HepG2 (cell line): Measurements from ENCODE around the gene NFE2L1. TPM values are rescaled to one million over a fixed set of nuclear protein-coding genes. Genes with fewer than 3 reads are reported as not detected.

ENCODE experiments used
- ATF1 ChIP-seq: IDR thresholded peaks from 2 replicates; pipeline ENCODE4 v1.6.1; 2016; ENCODE audit warnings: mild to moderate bottlenecking, control low read depth
- ATF7 ChIP-seq, 2 experiments: fragments of 450-650 bp in 1 of 2; sonication (generic) in 1 of 2; formaldehyde crosslinking in 1 of 2; IDR thresholded peaks; 2 replicates each; pipeline versions ENCODE4 v1.4.0 to v1.6.1; 2016 to 2020; ENCODE audit warnings: antibody characterized with exemption in 1 of 2, mild to moderate bottlenecking in 1 of 2, missing genetic modification reagents in 1 of 2
- ELF1 ChIP-seq: sonication (generic); formaldehyde crosslinking; IDR thresholded peaks from 2 replicates; pipeline ENCODE4 v1.4.0; 2020; ENCODE audit warnings: missing genetic modification reagents
- KLF9 ChIP-seq: IDR thresholded peaks from 2 replicates; pipeline ENCODE4 v1.6.1; 2016; ENCODE audit warnings: low read depth
- MATR3 ChIP-seq: sonication (generic); formaldehyde crosslinking; IDR thresholded peaks from 2 replicates; pipeline ENCODE4 v1.4.0; 2020; ENCODE audit warnings: missing genetic modification reagents
- PAWR ChIP-seq: sonication (generic); formaldehyde crosslinking; IDR thresholded peaks from 2 replicates; pipeline ENCODE4 v1.4.0; 2020; ENCODE audit warnings: missing genetic modification reagents, mild to moderate bottlenecking, borderline replicate concordance
- POLR2G ChIP-seq: fragments of 200-400 bp; formaldehyde crosslinking; IDR thresholded peaks from 2 replicates; pipeline ENCODE4 v1.6.1; 2018; ENCODE audit warnings: mild to moderate bottlenecking, low read depth, low read length, moderate library complexity
- ZMYM4 ChIP-seq: sonication (generic); formaldehyde crosslinking; IDR thresholded peaks from 2 replicates; pipeline ENCODE4 v1.8.1; 2023; ENCODE audit warnings: mild to moderate bottlenecking, missing genetic modification reagents
- ZNF570 ChIP-seq: sonication (generic); formaldehyde crosslinking; IDR thresholded peaks from 2 replicates; pipeline ENCODE4 v1.4.0; 2020; ENCODE audit warnings: mild to moderate bottlenecking, missing genetic modification reagents, borderline replicate concordance
- polyA plus RNA-seq, 8 experiments: library from polyadenylated mRNA; depleted of rRNA in 3 of 8; stranded (reverse) in 7 of 8; unstranded in 1 of 8; fragments of >200 nt; fragmentation: Illumina TruSeq in 4 of 8; extraction: Trizol in 4 of 8; gene quantifications; 2 replicates each; pipeline versions ENCODE4 v1.2.1 to v1.2.3, GENCODE V29; 2011 to 2016; ENCODE audit warnings: low read depth in 4 of 8, missing spikeins in 1 of 8, mixed read lengths in 1 of 8; ENCODE audit not compliant: insufficient read depth in 1 of 8
- total RNA-seq, 5 experiments: library from RNA; depleted of rRNA; stranded (reverse); fragments of >200 nt; fragmentation: Illumina TruSeq; extraction: Trizol; gene quantifications; 2 replicates each; pipeline ENCODE4 v1.2.3, GENCODE V29; 2016; ENCODE audit warnings: low read depth in 1 of 5
- TF ChIP-seq, protein P1 (sequence below): sonication (generic); formaldehyde crosslinking; IDR thresholded peaks from 2 replicates; pipeline ENCODE4 v1.5.1; 2020; ENCODE audit warnings: missing genetic modification reagents, mild to moderate bottlenecking, borderline replicate concordance
- TF ChIP-seq, protein P2 (sequence below): sonication (generic); formaldehyde crosslinking; IDR thresholded peaks from 2 replicates; pipeline ENCODE4 v1.4.0; 2020; ENCODE audit warnings: low read depth, mild to moderate bottlenecking, missing genetic modification reagents
- TF ChIP-seq, protein P3 (sequence below): IDR thresholded peaks from 2 replicates; pipeline ENCODE4 v1.4.0; 2020; ENCODE audit warnings: mild to moderate bottlenecking, missing genetic modification reagents
- TF ChIP-seq, protein P4 (sequence below): sonication (generic); formaldehyde crosslinking; IDR thresholded peaks from 2 replicates; pipeline ENCODE4 v1.9.0; 2021; ENCODE audit warnings: missing genetic modification reagents, borderline replicate concordance
- TF ChIP-seq, protein P5 (sequence below): sonication (generic); formaldehyde crosslinking; IDR thresholded peaks from 2 replicates; pipeline ENCODE4 v1.4.0; 2020; ENCODE audit warnings: low read depth, mild to moderate bottlenecking, missing genetic modification reagents
- TF ChIP-seq, protein P6 (sequence below): sonication (generic); formaldehyde crosslinking; IDR thresholded peaks from 2 replicates; pipeline ENCODE4 v1.4.0; 2020; ENCODE audit warnings: mild to moderate bottlenecking, missing genetic modification reagents
- TF ChIP-seq, protein P7 (sequence below): sonication (generic); formaldehyde crosslinking; IDR thresholded peaks from 2 replicates; pipeline ENCODE4 v1.4.0; 2020; ENCODE audit warnings: mild to moderate bottlenecking, missing genetic modification reagents

The NFE2L1 gene
- total and polyA plus RNA-seq, 2 of the 13 experiments (the other 11 are each of a cell fraction or from before 2014, with no cell fraction given): 67.0 to 234 TPM

DNA sequence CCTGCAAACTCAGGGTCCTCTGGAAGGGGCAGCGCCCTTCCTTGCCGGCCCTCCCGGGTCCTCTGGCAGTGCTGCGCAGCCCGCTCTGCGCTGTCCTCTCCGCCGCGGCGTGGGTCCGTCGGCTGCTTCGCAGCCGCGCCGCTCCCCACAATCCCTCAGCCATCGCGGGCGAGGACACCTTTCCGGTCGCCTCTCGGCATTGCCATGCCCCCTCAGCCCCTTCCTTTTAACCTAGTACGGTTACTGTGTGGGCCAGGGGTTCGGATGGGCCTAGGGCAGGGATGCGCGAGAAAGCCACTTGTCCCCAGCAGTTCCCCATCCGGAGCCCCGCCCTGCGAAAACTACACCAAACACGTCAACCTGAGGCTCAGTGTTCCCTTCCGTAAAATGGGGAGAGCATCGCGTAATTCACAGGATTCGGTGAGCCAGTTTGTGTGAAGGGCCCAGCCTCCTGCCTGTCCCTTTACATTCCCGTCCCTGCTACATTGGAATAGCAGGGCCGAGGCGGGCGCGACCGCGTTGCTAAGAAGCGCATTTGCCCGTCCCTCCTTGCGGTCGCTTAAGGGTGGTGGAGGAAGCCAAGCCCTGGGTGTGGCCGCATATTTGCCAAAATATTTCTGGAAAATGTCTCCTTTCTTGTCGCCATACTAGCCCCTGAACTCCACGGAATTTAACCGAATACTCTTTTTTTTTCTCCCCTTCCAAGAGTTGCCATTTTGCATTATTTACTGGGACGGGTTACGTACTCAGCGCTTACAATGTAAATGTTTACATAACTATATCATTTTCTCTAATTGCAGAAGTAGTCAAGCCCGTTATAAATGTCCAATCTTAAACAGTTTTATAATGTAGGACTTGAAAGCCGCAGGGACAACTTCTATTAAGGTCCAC lies 23.8 kb upstream of the NFE2L1 start (continued):
- TF ChIP-seq ATF1 (CRISPR knock-in tag): no peak
- TF ChIP-seq, protein P1, sequence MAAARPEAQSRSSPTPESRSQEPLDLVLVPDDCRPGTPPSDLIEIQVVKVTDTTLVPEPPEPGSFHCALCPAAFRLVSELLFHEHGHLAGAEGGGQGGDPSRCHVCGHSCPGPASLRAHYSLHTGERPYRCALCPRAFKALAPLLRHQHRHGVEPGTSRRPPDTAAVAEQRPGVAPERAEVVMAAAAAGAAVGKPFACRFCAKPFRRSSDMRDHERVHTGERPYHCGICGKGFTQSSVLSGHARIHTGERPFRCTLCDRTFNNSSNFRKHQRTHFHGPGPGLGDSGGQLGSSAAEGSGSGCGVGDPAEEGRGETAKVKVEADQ: no peak
- no peak for TF ChIP-seq ZMYM4 (CRISPR knock-in tag)
- TF ChIP-seq, protein P2, sequence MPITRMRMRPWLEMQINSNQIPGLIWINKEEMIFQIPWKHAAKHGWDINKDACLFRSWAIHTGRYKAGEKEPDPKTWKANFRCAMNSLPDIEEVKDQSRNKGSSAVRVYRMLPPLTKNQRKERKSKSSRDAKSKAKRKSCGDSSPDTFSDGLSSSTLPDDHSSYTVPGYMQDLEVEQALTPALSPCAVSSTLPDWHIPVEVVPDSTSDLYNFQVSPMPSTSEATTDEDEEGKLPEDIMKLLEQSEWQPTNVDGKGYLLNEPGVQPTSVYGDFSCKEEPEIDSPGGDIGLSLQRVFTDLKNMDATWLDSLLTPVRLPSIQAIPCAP (CRISPR knock-in tag): 0 out of 2 replicates have a peak, but pooled peaks have one; percentile 21
- TF ChIP-seq, protein P3, sequence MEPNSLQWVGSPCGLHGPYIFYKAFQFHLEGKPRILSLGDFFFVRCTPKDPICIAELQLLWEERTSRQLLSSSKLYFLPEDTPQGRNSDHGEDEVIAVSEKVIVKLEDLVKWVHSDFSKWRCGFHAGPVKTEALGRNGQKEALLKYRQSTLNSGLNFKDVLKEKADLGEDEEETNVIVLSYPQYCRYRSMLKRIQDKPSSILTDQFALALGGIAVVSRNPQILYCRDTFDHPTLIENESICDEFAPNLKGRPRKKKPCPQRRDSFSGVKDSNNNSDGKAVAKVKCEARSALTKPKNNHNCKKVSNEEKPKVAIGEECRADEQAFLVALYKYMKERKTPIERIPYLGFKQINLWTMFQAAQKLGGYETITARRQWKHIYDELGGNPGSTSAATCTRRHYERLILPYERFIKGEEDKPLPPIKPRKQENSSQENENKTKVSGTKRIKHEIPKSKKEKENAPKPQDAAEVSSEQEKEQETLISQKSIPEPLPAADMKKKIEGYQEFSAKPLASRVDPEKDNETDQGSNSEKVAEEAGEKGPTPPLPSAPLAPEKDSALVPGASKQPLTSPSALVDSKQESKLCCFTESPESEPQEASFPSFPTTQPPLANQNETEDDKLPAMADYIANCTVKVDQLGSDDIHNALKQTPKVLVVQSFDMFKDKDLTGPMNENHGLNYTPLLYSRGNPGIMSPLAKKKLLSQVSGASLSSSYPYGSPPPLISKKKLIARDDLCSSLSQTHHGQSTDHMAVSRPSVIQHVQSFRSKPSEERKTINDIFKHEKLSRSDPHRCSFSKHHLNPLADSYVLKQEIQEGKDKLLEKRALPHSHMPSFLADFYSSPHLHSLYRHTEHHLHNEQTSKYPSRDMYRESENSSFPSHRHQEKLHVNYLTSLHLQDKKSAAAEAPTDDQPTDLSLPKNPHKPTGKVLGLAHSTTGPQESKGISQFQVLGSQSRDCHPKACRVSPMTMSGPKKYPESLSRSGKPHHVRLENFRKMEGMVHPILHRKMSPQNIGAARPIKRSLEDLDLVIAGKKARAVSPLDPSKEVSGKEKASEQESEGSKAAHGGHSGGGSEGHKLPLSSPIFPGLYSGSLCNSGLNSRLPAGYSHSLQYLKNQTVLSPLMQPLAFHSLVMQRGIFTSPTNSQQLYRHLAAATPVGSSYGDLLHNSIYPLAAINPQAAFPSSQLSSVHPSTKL (CRISPR knock-in tag): no peak
- TF ChIP-seq, protein P4, sequence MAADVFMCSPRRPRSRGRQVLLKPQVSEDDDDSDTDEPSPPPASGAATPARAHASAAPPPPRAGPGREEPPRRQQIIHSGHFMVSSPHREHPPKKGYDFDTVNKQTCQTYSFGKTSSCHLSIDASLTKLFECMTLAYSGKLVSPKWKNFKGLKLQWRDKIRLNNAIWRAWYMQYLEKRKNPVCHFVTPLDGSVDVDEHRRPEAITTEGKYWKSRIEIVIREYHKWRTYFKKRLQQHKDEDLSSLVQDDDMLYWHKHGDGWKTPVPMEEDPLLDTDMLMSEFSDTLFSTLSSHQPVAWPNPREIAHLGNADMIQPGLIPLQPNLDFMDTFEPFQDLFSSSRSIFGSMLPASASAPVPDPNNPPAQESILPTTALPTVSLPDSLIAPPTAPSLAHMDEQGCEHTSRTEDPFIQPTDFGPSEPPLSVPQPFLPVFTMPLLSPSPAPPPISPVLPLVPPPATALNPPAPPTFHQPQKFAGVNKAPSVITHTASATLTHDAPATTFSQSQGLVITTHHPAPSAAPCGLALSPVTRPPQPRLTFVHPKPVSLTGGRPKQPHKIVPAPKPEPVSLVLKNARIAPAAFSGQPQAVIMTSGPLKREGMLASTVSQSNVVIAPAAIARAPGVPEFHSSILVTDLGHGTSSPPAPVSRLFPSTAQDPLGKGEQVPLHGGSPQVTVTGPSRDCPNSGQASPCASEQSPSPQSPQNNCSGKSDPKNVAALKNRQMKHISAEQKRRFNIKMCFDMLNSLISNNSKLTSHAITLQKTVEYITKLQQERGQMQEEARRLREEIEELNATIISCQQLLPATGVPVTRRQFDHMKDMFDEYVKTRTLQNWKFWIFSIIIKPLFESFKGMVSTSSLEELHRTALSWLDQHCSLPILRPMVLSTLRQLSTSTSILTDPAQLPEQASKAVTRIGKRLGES (CRISPR knock-in tag): no peak
- TF ChIP-seq, protein P5, sequence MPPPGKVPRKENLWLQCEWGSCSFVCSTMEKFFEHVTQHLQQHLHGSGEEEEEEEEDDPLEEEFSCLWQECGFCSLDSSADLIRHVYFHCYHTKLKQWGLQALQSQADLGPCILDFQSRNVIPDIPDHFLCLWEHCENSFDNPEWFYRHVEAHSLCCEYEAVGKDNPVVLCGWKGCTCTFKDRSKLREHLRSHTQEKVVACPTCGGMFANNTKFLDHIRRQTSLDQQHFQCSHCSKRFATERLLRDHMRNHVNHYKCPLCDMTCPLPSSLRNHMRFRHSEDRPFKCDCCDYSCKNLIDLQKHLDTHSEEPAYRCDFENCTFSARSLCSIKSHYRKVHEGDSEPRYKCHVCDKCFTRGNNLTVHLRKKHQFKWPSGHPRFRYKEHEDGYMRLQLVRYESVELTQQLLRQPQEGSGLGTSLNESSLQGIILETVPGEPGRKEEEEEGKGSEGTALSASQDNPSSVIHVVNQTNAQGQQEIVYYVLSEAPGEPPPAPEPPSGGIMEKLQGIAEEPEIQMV (CRISPR knock-in tag): no peak
- no peak for TF ChIP-seq ATF7 (IDR thresholded peaks at IDR 0.05)
- no peak for TF ChIP-seq ATF7 (CRISPR knock-in tag; IDR thresholded peaks at IDR 0.05)
- TF ChIP-seq, protein P6, sequence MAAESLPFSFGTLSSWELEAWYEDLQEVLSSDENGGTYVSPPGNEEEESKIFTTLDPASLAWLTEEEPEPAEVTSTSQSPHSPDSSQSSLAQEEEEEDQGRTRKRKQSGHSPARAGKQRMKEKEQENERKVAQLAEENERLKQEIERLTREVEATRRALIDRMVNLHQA (CRISPR knock-in tag): 0 out of 2 replicates have a peak, but pooled peaks have one; percentile 3
- TF ChIP-seq, protein P7, sequence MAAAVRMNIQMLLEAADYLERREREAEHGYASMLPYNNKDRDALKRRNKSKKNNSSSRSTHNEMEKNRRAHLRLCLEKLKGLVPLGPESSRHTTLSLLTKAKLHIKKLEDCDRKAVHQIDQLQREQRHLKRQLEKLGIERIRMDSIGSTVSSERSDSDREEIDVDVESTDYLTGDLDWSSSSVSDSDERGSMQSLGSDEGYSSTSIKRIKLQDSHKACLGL (CRISPR knock-in tag): 0 out of 2 replicates have a peak, but pooled peaks have one; percentile 78
- no peak for TF ChIP-seq MATR3 (CRISPR knock-in tag)
- no peak for TF ChIP-seq ZNF570 (CRISPR knock-in tag)
- no peak for TF ChIP-seq ELF1 (CRISPR knock-in tag)
- 0 out of 2 replicates have a peak, but pooled peaks have one; percentile 29 for TF ChIP-seq PAWR (CRISPR knock-in tag)
- no peak for TF ChIP-seq POLR2G
- TF ChIP-seq KLF9 (CRISPR knock-in tag): no peak
